ENCODE data around the gene PTOV1.

GRCh38 chr19:49860336-49861102 lies 9.6 kb downstream of the PTOV1 start:
- TF ChIP-seq, protein P1, sequence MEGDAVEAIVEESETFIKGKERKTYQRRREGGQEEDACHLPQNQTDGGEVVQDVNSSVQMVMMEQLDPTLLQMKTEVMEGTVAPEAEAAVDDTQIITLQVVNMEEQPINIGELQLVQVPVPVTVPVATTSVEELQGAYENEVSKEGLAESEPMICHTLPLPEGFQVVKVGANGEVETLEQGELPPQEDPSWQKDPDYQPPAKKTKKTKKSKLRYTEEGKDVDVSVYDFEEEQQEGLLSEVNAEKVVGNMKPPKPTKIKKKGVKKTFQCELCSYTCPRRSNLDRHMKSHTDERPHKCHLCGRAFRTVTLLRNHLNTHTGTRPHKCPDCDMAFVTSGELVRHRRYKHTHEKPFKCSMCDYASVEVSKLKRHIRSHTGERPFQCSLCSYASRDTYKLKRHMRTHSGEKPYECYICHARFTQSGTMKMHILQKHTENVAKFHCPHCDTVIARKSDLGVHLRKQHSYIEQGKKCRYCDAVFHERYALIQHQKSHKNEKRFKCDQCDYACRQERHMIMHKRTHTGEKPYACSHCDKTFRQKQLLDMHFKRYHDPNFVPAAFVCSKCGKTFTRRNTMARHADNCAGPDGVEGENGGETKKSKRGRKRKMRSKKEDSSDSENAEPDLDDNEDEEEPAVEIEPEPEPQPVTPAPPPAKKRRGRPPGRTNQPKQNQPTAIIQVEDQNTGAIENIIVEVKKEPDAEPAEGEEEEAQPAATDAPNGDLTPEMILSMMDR (IDR thresholded peaks at IDR 0.05; ENCODE audit: low read depth, low read length) = no peak
- TF ChIP-seq EZH2phosphoT487 (IDR thresholded peaks at IDR 0.05; ENCODE audit: low read depth) = no peak

Measured in OCI-LY3 (cell line).